Stimulated activated CD4-positive, alpha-beta T cell treated with anti-CD3 and anti-CD28 coated beads, Interleukin-4, amount 100 ng/mL, for 48 hours (primary cell): ENCODE results near the gene C3AR1.
"Not testable (repeated sequence)": the region's sequence is repeated elsewhere in the genome, so short reads cannot be mapped to it uniquely, and the experiment has no call there.

Source experiments
- DNase-seq, 2 donors: peaks; one replicate each; pipeline ENCODE4 v3.0.0-alpha.2; 2020; ENCODE audit warnings: low read depth in 2 of 2

The C3AR1 gene

DNA sequence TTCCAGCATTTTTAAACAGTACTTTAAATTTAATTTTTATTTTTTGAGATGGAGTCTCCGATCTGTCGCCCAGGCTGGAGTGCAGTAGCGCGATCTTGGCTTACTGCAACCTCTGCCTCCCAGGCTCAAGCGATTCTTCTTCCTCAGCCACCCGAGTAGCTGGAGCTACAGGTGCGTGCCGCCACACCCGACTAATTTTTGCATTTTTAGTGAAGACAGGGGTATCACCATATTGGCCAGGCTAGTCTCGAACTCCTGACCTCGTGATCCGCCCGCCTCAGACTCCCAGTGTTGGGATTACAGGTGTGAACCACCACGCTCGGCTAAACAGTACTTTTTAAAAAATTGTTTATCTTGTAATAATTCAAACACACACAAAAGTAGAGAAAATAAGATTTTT is 37.9 kb downstream of the C3AR1 start:
- no peak for DNase-seq

DNA sequence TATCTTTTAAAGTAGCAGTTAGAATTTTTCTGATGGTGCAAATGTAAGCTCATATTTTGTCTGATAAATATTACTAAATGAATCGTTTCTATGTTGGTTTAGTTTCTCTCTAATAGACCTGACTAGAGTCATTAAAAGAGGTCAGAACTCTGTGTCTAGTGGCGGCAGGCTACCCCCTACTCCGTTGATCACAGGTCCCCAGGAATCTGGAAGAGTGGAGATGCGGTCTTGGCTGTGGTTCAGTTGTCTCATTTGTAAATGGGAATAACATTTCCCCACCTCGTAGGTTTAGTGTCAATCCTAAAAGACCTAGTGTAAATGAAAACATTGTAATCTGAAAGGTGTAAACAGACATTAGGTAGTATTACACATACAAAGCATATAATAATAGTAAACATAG is 38.3 kb downstream of the C3AR1 start:
- DNase-seq: no peak

DNA sequence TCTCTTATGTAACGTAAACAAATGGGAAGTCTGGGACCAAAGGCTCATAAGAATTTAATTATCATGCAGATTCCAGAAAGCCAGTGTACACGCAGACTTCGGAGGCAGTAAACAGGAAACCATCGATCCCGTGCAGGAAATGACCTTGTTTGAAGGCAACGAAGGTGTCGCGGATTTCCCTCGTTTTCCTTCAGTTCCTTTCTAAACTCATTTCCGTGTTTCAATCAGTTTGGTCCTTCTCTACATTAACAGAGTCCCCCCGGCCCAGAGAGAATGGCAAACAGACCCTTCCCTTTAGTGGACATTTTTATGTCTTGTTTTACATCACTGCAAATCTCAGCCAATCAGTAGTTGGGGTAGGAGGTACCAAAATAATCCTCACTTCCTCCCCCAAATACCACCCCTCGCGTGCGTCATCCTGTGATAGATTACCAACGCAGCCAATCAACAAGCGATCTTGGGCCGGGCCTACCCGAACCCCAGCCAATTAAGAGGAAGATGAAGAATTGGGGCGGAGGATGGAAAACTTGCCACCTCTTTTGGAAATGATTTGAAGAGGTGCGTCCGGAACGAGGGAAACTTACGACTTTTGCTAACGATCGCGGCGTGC is 39.8 kb downstream of the C3AR1 start:
- peak; percentile 88 to 93 for DNase-seq

DNA sequence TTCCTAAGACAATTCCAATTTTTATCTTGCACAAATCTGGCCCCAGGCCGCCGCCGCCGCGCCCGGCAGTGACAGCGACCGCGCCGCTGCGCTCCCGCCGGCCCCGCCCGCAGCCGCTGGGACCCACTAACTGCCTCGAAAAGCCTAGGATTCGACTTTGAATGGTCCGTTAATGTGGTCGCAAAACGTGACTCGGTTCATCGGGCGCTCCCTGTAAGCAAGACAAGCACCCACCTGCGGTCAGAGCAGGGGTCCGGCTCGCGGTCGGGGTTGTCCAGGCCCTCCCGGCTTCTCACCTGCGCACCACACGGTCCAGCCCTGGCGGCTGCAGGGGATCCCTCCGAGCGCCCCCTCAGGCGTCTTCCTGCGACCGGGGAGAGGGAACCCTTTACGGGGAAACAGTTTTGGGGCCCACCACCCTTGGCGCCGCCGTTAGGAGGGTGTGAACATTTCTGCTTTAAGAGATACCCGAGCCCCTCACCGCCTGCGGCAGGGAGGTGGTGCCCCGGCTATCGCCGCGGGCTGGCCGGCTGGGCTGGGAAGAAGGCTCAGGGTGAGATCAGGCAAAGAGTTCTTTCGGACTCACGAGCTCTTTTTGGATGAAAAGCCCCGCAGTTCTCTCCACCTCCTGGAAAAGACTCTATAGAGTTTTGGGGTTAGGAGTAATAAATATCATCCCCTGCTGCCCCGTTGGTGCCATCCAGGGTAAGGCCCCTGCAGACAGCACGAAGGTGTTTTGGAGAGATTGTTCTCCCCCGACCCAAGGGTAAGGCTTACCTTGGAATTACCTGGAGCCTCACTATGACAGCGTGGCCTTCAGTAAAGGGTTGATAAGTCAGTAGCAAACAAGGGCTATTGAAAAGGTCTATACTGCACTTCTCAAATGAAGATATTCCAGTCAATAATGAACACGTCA is 47.2 kb downstream of the C3AR1 start:
- DNase-seq: no peak

DNA sequence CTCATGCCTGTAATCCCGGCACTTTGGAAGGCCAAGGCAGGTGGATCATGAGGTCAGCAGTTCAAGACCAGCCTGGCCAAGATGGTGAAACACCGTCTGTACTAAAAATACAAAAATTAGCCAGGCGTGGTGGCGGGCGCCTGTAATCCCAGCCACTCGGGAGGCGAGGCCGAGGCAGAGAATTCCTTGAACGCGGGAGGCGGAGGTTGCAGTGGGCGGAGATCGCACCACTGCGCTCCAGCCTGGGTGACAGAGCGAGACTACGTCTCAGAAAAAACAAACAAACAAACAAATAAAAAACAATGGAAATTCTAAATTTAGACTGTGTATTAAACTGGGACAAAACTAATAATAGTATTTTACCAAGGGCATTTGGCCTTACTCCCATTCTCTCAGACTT is 47.9 kb downstream of the C3AR1 start:
- not testable (repeated sequence) for DNase-seq

DNA sequence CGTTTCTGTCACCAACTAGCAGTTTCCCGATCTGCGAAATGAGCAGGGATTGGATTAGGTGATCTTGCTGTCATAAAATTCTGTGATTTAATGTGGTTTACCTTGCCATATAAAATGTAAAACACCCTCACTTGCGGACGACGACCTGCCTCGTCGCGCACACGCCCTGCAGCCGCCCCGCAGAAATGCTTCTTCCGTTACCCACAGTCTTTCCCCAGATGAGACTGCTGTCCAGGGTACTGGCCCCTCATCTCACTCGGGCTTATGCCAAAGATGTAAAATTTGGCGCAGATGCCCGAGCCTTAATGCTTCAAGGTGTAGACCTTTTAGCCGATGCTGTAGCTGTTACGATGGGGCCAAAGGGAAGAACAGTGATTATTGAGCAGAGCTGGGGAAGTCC is 51.3 kb downstream of the C3AR1 start:
- no peak for DNase-seq

DNA sequence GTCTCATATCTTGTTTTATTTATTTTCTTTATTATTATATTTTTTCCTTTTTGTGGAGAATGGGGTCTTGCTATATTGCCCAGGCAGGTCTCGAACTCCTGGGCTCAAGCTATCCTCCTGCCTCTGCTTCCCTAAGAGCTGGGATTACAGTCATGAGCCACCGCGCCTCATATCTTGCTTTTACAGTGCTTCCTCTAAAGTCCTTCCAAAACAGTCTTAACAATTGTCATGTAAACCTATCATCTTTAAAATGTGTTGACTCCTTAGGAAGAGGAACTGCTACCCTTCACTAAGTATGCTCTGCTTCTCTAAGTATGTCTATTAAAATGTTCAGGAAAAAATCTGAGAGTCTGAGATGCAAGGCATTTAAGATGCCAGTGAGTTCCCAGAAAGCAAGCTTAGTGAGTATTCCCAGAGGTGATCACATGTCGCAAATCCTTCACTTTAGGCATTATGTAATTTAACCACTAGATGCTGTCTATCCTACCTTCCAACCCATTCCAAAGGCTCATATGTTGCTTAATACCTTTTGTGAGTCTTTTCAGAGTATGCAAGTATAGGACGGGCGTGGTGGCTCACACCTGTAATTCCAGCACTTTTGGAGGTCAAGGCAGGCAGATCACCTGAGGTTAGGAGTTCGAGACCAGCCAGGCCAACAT is 53.4 kb downstream of the C3AR1 start:
- no peak for DNase-seq

DNA sequence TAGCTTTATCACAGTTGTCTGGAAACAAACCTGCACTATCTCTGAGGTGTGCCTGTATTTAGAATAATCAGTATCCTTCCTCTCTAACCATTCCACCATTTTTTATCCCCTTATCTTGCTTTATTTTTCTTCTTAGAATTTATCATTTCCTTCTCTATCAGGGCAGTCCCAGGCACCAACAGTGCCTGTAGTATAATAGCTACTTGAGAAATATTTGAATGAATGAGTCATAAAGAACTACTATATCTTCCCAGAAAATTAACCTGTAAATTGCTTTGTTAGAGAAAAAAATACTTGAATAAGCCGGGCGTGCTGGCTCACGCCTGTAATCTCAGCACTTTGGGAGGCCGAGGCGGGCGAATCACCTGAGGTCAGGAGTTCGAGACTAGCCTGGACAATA is 54.8 kb downstream of the C3AR1 start:
- DNase-seq: no peak
